NOMO-1 (cell line): ENCODE results near the gene MISFA.
"Not testable (repeated sequence)": the region's sequence is repeated elsewhere in the genome, so short reads cannot be mapped to it uniquely, and the experiment has no call there.

Source experiments
- DNase-seq, 2 experiments: peaks; one replicate each; lab custom pipeline; 2025; ENCODE audit not compliant: unreplicated experiment in 2 of 2; lab: John Stamatoyannopoulos, UW

MISFA gene

GRCh38 chr11:18599739-18600230 is at the start of gene MISFA:
MISFA (plus strand) TSS chr11:18599789; CDS start chr11:18599929, 140 bp downstream.
- DNase-seq = no peak

- DNase-seq = no peak
These were observed 36.4 kb upstream of the MISFA start for GRCh38 chr11:18563090-18563730.

DNA sequence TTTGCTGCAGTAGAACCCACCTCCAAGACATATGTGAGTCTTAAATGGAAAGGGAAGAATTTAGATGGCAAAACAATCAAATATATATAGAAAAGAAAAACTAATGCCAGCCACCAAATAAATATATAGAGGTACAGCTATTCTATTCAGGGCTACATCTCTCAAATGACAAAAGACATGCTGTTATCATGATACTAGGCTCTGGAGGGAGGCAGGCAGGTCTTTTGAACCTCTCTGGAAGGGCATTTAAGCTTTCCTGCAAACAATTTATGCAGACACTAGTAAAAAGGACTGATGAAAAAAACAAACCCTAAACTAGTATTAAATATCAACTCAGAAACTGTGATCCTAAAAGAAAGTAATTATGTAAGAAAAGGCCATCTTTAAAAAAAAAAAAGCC is 35.4 kb upstream of the MISFA start:
- no peak for DNase-seq

DNA sequence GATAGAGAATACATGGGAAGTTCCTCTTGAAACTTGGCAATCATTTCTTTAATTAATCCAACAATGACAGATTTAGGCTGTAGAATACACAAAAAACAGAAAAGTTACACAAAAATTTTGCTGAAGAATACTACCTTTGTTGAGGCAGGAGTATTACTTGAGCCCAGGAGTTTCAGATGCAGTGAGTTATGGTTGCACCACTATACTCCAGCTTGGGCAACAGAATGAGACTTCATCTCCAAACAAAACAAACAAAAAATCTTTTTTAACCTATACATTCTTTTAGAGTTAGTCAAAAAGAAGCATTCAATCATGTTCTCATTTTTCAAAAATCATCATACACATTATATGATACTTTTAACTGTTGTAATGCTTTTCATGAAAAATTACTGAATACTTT is 33.2 kb upstream of the MISFA start:
- DNase-seq = no peak

DNA sequence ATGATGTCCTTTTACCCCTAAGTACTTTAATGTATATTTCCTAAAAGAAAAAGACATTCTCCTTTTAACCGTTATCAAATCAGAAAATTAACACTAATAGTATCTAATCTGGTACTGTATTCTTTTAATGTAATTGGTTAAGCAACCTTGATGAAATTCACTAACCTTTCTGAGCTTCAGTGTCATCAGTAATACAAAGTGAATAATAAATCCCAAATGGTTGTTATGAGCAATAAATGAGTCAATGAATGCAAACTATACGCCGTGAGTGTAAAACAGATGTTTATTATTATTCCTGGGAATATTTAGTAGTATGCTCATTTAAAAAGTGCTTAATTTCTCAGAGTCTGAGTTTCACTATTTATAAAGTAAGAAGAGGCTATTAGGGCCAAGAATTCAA is 32.5 kb upstream of the MISFA start:
- DNase-seq = no peak

- DNase-seq = no peak
These were observed 24.2 kb upstream of the MISFA start for GRCh38 chr11:18575361-18575760.

DNA sequence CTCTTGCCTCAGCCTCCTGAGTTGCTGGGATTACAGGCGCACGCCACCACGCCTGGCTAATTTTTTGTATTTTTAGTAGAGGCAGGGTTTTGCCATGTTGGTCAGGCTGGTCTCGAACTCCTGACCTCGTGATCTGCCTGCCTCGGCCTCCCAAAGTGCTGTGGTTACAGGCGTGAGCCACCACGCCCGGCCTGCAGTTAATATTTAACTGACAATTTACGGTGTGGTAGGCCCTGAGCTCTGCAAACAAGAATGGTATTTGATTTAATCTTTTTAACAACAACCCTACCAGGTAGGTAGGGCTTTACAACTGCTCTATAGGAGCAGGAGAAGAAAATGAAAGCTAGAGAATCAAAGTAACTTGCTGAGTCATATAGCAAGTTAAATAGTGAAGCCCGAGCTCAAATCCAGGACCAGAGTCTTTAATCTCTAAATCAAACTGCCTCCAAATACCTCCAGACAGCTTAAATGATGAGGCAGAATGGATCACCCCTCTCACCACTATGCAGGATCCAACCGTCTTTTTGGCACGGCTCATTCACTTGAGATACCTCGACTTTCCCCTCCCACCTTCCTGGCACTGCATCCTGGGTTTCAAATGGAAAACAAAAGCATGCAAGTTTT is 20.5 kb upstream of the MISFA start:
- no peak for DNase-seq

DNA sequence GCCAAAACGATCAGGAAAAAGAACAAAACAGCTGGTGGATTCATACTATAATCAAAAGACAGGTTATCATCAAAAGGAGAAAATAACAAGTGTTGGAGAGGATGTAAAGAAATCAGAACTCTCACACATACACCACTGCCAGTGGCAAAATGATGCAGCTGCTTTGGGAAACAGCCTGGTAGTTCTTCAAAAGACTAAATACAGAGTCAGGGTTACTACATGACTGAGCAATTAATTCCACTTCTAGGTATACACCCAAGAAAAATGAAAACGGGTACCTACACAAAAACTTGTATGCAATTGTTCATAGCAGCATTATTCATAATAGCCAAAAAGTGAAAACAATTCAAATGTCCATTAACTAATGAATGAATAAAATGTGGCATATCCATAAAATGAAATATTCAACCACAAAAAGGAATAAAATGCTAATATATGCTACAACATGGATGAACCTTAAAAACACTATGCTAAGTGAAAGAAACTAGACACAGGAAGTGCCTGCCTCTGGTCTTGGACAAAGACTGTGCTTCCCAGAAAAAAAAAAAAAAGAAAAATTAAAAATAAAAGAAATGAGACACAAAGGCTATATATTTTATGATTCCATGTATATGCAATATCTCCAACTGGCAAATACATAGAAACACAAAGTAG is 19.3 kb upstream of the MISFA start:
- no peak for DNase-seq

- DNase-seq = no peak
These were observed 17.8 kb upstream of the MISFA start for GRCh38 chr11:18581825-18582224.

DNA sequence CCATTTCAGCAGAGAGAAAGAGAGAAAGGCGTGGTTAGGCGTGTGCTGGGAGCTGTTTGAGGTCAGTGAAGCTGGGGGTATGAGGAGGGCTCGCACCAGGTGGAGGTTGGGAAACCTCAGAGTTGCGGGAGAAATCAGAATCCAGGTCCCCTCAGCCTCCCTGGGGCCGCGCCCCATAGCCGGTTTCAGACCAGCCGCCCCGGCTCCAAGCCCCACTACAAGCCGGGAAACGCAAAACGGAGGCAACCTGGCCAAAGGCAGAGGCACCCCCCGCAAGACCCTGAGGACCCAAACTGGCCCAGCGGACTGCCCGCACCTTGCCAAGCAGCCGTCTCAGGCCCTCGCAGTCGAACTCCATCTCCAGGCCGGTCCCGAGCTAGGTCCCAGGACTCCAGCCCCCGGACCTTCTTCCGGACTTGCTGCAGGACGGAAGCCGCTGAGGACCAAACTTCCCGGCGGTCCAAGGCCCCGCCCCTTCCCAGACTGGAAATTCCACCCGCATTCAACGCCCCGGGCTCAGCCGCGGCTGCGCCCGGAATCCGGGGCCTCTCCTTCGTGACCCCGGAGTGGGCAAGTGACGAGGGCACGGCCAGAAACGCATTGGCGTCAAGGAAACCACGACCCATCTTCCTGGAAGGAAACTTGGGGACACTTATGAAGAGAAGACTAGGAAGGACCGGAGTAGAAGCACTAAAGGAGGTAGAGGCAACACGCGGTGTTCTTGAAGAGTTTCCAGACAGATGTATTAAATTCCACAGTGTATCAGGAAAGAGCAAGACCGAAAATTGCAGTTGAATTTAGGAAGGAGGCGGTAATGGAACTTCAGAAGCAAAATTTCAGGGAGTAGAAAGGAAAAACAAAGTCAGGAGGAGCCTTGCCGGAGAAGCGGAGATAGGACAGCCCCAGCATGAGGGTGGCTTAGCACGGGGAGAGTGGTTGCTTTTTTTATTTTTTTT is 11.0 kb upstream of the MISFA start, which contains the start of gene UEVLD:
TSS of gene UEVLD (minus strand) at position 438 of the 956 bp plus-strand sequence. CDS start at position 358, 80 bp downstream.
- peak; percentile 45 to 63 for DNase-seq

- DNase-seq = no peak
These were observed 9.0 kb upstream of the MISFA start for GRCh38 chr11:18590571-18590970.

DNA sequence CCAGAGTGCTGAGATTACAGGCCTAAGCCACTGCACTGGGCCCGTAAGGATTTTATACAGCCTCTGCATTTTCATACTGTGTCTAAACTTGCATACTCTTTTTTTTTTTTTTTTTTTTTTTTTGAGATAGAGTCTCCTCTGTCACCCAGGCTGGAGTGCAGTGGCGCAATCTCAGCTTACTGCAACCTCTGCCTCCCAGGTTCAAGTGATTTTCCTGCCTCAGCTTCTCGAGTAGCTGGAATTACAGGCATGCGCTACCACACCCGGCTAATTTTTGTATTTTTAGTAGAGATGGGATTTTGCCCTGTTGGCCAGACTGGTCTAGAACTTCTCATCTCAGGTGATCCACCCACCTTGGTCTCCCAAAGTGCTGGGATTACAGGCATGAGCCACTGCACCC is 5.5 kb upstream of the MISFA start:
- not testable (repeated sequence) for DNase-seq

GRCh38 chr11:18594999-18595749 is 4.4 kb upstream of the MISFA start:
- DNase-seq = no peak

DNA sequence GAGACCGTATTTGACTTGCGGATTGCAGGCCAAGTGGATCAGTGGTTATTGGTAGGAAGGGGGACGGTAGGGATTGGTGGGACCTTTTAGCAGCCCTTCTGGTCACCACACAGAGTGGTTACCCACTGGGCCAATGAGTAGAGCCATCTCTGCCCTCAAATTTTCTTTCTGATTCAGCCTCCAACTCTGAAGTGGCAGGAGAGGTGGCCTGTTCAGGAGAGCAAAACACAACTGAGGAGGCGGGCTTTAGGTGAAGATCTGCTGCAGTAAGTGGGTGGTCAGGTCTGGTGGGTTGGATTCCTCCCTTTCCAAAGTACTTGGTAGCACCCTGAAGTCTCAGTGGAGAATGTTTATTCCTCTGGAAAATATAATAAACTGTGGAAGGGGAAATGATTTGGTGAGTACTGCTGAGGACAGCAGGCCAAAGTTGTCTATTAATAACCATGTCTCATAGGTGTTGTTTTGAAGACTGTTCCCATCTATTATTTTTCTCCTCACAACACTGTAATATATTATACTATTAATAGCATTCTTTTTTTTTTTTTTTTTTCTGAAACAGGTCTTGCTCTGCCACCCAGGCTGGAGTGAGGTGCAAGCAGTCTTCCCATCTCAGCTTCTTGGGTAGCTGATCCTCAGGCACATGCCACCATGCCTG is 1.5 kb downstream of the MISFA start:
- DNase-seq = no peak

DNA sequence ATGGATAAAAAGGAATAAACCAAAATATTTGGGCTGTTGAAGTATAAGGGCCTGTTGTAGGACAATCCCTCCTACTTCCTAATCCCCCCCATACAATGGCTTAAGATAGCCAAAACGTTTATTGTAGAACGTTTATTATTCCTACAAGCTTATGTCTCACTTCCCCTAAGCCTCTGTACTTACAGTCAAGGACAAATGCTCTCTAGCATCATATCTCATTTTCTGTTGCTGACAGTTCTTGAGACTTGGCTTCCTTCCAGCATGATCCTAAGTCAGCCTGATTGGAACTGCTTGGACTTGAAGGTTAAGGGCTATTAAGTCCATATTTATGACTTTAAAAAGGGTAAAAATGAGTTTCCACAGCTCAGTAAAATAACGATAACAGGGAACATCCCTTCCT is 8.8 kb downstream of the MISFA start:
- no peak for DNase-seq

- no peak for DNase-seq
These were observed 11.6 kb downstream of the MISFA start for GRCh38 chr11:18611196-18611595.

DNA sequence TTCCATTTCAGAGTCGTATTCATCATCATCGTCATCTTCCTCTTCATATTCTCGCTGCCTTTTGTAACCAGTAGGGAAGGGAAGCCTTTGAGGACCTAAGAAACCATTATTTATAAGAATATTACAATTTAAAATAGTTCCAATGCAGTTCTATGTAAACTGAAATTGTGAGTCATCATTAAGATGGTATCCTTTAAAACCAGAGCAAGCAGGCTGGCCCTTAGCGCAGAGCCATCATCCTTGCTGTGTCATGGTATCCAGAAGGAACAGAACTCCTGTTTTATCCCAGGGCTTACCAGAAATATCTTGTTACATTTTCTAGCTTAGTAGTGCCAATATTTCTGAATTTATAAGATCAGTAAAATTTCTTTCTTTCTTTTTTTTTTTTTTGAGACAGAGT is 12.8 kb downstream of the MISFA start:
- DNase-seq = no peak

DNA sequence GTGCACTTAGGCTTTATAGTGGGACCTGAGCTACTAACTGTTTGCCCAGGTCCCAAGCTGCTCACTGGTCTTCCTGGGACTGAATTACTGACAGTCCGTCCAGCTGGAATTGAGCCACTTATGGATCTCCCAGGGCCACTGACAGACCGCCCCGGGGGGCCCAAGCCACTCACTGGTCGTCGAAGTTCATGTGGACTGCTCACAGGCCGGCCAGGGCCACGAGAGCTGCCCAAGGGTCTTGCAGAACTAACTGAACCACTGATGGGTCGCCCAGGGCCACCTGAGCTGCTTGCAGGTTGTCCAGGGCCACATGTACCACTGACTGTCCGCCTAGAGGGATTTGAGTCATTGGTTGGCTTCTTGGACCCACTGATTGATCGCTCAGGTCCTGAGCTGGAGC is 15.1 kb downstream of the MISFA start:
- DNase-seq = no peak

- peak; percentile 29 to 90 for DNase-seq
These were observed 16.2 kb downstream of the MISFA start for GRCh38 chr11:18615628-18616392.
